Caco-2 (cell line): ENCODE data around the gene TMEM131. TPM values are rescaled to one million over a fixed set of nuclear protein-coding genes. Genes with fewer than 3 reads are reported as not detected.

Source experiments
- BruUV-seq: library from RNA; stranded (reverse); fragments of 400-500 nt; replicated peaks from 2 replicates; lab custom pipeline; 2021; lab: Mats Ljungman, UMichigan
- CTCF ChIA-PET: fragments of 300-600 bp; sonication (Branson Sonifier 250); formaldehyde crosslinking; loops from one replicate; lab custom pipeline; 2022; ENCODE audit warnings: antibody characterized with exemption; lab: Charles Lee
- POLR2A ChIA-PET: fragments of 300-600 bp; sonication (Branson Sonifier 250); formaldehyde crosslinking; loops from one replicate; lab custom pipeline; 2022; ENCODE audit warnings: antibody characterized with exemption; lab: Charles Lee
- DNase-seq, 2 experiments: peaks; one replicate each; pipeline versions ENCODE4 v3.0.0 to v3.0.0-alpha.2; 2020 to 2022
- H3K27me3 ChIP-seq: replicated peaks from 2 replicates; pipeline ENCODE4 v1.6.0; 2011; ENCODE audit warnings: low read length; ENCODE audit not compliant: control insufficient read depth, insufficient read depth
- H3K36me3 ChIP-seq: 2 replicates; pipeline ENCODE4 v1.5.1; 2011; ENCODE audit warnings: low read length; ENCODE audit not compliant: control insufficient read depth, insufficient read depth
- H3K4me1 ChIP-seq: fragments of 250-450 bp; sonication (Bioruptor Pico); 2 replicates; pipeline ENCODE4 v1.5.1; 2020; ENCODE audit warnings: mild to moderate bottlenecking
- H3K4me3 ChIP-seq: 2 replicates; pipeline ENCODE4 v1.5.1; 2011; ENCODE audit warnings: low read depth, mild to moderate bottlenecking, control low read depth, low read length
- H3K9me3 ChIP-seq: fragments of 250-450 bp; sonication (Bioruptor Pico); 2 replicates; pipeline ENCODE4 v1.5.1; 2020; ENCODE audit warnings: mild to moderate bottlenecking, moderate library complexity
- H3K27ac Mint-ChIP-seq: one replicate; pipeline ENCODE4 v1.8.0; 2022; ENCODE audit warnings: mixed read lengths; ENCODE audit not compliant: unreplicated experiment
- H3K27me3 Mint-ChIP-seq: one replicate; pipeline ENCODE4 v1.8.0; 2022; ENCODE audit warnings: mixed read lengths; ENCODE audit not compliant: insufficient read depth, unreplicated experiment
- H3K36me3 Mint-ChIP-seq: one replicate; pipeline ENCODE4 v1.8.0; 2022; ENCODE audit warnings: mild to moderate bottlenecking, mixed read lengths; ENCODE audit not compliant: insufficient read depth, unreplicated experiment
- H3K4me1 Mint-ChIP-seq: one replicate; pipeline ENCODE4 v1.8.0; 2022; ENCODE audit warnings: low read depth, mixed read lengths; ENCODE audit not compliant: unreplicated experiment
- H3K4me3 Mint-ChIP-seq: one replicate; pipeline ENCODE4 v1.8.0; 2022; ENCODE audit warnings: mild to moderate bottlenecking, moderate library complexity, mixed read lengths; ENCODE audit not compliant: unreplicated experiment
- H3K9me3 Mint-ChIP-seq: one replicate; pipeline ENCODE4 v1.8.0; 2022; ENCODE audit warnings: mixed read lengths; ENCODE audit not compliant: unreplicated experiment
- CTCF ChIP-seq, 2 experiments: fragments of 200-600 bp in 1 of 2; IDR thresholded peaks; 1 replicate in 1 of 2; 2 replicates in 1 of 2; pipeline versions ENCODE4 v1.5.1 to v1.8.0; 2011 to 2022; ENCODE audit warnings: antibody characterized with exemption in 1 of 2, control low read depth in 1 of 2, inconsistent platforms in 1 of 2, low read depth in 1 of 2, low read length in 1 of 2, mild to moderate bottlenecking in 1 of 2, moderate library complexity in 1 of 2; ENCODE audit not compliant: insufficient read depth in 1 of 2, severe bottlenecking in 1 of 2, unreplicated experiment in 1 of 2
- intact Hi-C: fragments of 100-400 bp; cut with micrococcal nuclease; formaldehyde crosslinking; loops from one replicate; pipeline ENCODE4 v1.10.0; 2022; ENCODE audit not compliant: unreplicated experiment
- total RNA-seq: library from RNA; stranded (reverse); gene quantifications from 2 replicates; pipeline ENCODE4 v1.2.3, GENCODE V29; 2022

Gene TMEM131
- total RNA-seq, 1 experiment from 2014 or later = 36.3 TPM

DNA sequence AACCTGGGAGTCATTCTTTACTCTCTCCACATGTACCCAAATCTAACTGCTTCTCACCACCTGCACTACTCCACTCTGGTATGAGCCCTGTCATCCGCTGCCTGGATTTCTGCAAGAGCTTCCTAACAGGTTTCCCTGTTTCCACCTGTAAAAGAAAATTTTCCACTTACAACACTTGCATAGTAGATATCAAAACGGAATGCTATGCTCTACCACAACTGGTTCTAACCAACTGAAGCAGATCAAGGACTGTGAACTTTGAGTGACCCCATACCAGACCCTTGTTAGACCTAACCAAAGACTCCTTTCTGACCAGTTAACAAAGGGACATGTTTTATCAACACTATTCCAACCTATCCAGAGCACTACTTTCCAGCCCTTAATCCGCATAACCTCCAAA, 3.8 kb upstream of the TMEM131 start:
- no peak for TF ChIP-seq CTCF (IDR thresholded peaks at IDR 0.05; ENCODE audit: insufficient read depth in 1 of 2, low read depth in 1 of 2, low read length in 1 of 2, severe bottlenecking in 1 of 2, unreplicated experiment in 1 of 2)
- intact Hi-C loops = loop anchor here (10.0 kb wide), 2 partner anchors 85 to 135 kb away; partner anchors contain the start of gene VWA3B
- Histone ChIP-seq H3K4me1 (peaks cover 5% of the 10 kb centered on the region; the same call in 1 of the 2 replicates), H3K9me3 (no peaks in the 10 kb centered on the region), H3K36me3 (no peaks in the 10 kb centered on the region), H3K4me3 (no peak overlapping the region), H3K27me3 (no peaks in the 10 kb centered on the region)
- Mint-ChIP-seq H3K9me3 (no peaks in the 10 kb centered on the region), H3K27ac (no peak overlapping the region), H3K36me3 (peaks cover 5% of the 10 kb centered on the region), H3K4me3 (no peak overlapping the region), H3K4me1 (no peaks in the 10 kb centered on the region), H3K27me3 (peaks cover 3% of the 10 kb centered on the region)
- ChIA-PET POLR2A (no interaction called here), CTCF (no interaction called here)
- no peak for DNase-seq
- BruUV-seq = no TSS peak

DNA sequence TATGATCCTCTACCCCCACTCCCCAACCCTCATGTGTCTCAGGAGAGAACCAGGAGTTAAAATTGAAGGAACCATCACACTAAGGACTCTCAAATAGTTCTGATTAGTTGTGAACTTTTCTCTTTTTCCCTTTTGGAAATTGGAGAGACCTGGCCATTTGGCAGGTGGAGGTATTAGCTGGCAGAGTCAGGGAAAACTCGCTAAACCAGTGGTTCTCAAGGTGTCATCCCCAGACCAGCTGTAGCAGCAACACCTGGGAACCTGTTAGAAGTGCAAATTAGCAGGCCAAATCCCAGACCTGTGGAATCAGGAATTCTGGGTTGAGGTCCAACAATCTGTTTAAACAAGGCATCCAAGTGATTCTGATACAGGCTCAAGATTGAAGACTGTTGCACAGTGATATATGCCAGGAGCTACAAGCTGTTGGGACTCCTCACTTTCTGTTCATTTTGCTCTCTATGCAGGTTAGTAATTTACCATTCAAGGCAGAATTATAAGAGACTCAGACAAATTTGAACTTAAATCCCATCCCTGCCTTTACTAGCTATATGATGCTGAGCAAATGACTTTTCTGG, 2.8 kb upstream of the TMEM131 start:
- ChIA-PET CTCF (no interaction called here), POLR2A (no interaction called here)
- Histone ChIP-seq H3K4me3 (no peak overlapping the region), H3K27me3 (no peaks in the 10 kb centered on the region), H3K9me3 (no peaks in the 10 kb centered on the region), H3K36me3 (no peaks in the 10 kb centered on the region), H3K4me1 (peaks cover 13% of the 10 kb centered on the region)
- no peak overlapping the region for H3K4me3 Mint-ChIP-seq
- intact Hi-C loops = loop anchor here (10.0 kb wide), 2 partner anchors 86 to 134 kb away; partner anchors contain the start of gene VWA3B
- no TSS peak for BruUV-seq
- no peaks in the 10 kb centered on the region for H3K4me1 Mint-ChIP-seq
- no peaks in the 10 kb centered on the region for H3K9me3 Mint-ChIP-seq
- TF ChIP-seq CTCF (IDR thresholded peaks at IDR 0.05; ENCODE audit: insufficient read depth in 1 of 2, low read depth in 1 of 2, low read length in 1 of 2, severe bottlenecking in 1 of 2, unreplicated experiment in 1 of 2) = no peak
- H3K27me3 Mint-ChIP-seq = peaks cover 3% of the 10 kb centered on the region
- H3K36me3 Mint-ChIP-seq = peaks cover 5% of the 10 kb centered on the region
- H3K27ac Mint-ChIP-seq = no peak overlapping the region
- no peak for DNase-seq

- Histone ChIP-seq H3K9me3 (no peaks in the 10 kb centered on the region), H3K27me3 (no peaks in the 10 kb centered on the region), H3K4me3 (no peak overlapping the region), H3K36me3 (no peaks in the 10 kb centered on the region), H3K4me1 (peaks cover 18% of the 10 kb centered on the region)
- no peak overlapping the region for H3K4me3 Mint-ChIP-seq
- no peak overlapping the region for H3K27ac Mint-ChIP-seq
- no peak for TF ChIP-seq CTCF (IDR thresholded peaks at IDR 0.05; ENCODE audit: insufficient read depth in 1 of 2, low read depth in 1 of 2, low read length in 1 of 2, severe bottlenecking in 1 of 2, unreplicated experiment in 1 of 2)
- no TSS peak for BruUV-seq
- ChIA-PET CTCF (no interaction called here), POLR2A (no interaction called here)
- H3K27me3 Mint-ChIP-seq = peaks cover 3% of the 10 kb centered on the region
- H3K36me3 Mint-ChIP-seq = peaks cover 5% of the 10 kb centered on the region
- no peaks in the 10 kb centered on the region for H3K9me3 Mint-ChIP-seq
- DNase-seq = no peak
- intact Hi-C loops = loop anchor here (2.0 to 10.0 kb wide), 3 partner anchors 87 to 191 kb away; partner anchors contain the start of gene VWA3B
- peaks cover 6% of the 10 kb centered on the region for H3K4me1 Mint-ChIP-seq
Observed at GRCh38 chr2:97997784-97998392, 2.1 kb upstream of the TMEM131 start.
